Activated CD8-positive, alpha-beta memory T cell treated with anti-CD3 and anti-CD28 coated beads, Interleukin-2, amount 10 ng/mL, durations not matched to agents 7 days and 5 days (primary cell): ENCODE results near the gene DZIP1L. TPM values are rescaled to one million over a fixed set of nuclear protein-coding genes. Genes with fewer than 3 reads are reported as not detected.

ENCODE experiments used
- ATAC-seq: fragments of 150-1000 bp; cut with Tn5 transposase; one replicate; pipeline ENCODE4 v1.10.0; 2021; ENCODE audit warnings: moderate library complexity
- CTCF ChIA-PET: fragments of 350-600 bp; sonication (Branson Sonifier 250); formaldehyde crosslinking; loops from one replicate; lab custom pipeline; 2021; ENCODE audit warnings: antibody characterized with exemption; lab: Charles Lee
- DNase-seq: peaks from one replicate; pipeline ENCODE4 v3.0.0-alpha.2; 2020
- H3K27ac Mint-ChIP-seq: one replicate; pipeline ENCODE4 v1.8.0; 2021; ENCODE audit warnings: mild to moderate bottlenecking, mixed read lengths
- H3K27me3 Mint-ChIP-seq: one replicate; pipeline ENCODE4 v1.8.0; 2021; ENCODE audit warnings: mixed read lengths
- H3K36me3 Mint-ChIP-seq: one replicate; pipeline ENCODE4 v1.8.0; 2021; ENCODE audit warnings: mild to moderate bottlenecking, mixed read lengths
- H3K4me1 Mint-ChIP-seq: one replicate; pipeline ENCODE4 v1.8.0; 2021; ENCODE audit warnings: mixed read lengths
- H3K4me3 Mint-ChIP-seq: one replicate; pipeline ENCODE4 v1.8.0; 2021; ENCODE audit warnings: mild to moderate bottlenecking, moderate library complexity, mixed read lengths
- H3K9me3 Mint-ChIP-seq: one replicate; pipeline ENCODE4 v1.8.0; 2022; ENCODE audit warnings: low read depth, mixed read lengths
- total RNA-seq, 2 experiments: library from RNA; stranded (reverse); gene quantifications; one replicate each; pipeline ENCODE4 v1.2.3, GENCODE V29; 2021

Gene DZIP1L
- total RNA-seq, 2 experiments from 2014 or later: 0.38 to 0.56 TPM

GRCh38 chr3:138034918-138035317, 80.5 kb downstream of the DZIP1L start:
- Mint-ChIP-seq H3K4me1 (peaks cover 6% of the 10 kb centered on the region), H3K9me3 (no peaks in the 10 kb centered on the region), H3K4me3 (no peak overlapping the region), H3K36me3 (no peaks in the 10 kb centered on the region), H3K27ac (no peak overlapping the region), H3K27me3 (peaks cover 47% of the 10 kb centered on the region)
- no peak for ATAC-seq
- CTCF ChIA-PET: no interaction called here
- no peak for DNase-seq

- no peak overlapping the region for H3K4me3 Mint-ChIP-seq
- no peaks in the 10 kb centered on the region for H3K9me3 Mint-ChIP-seq
- DNase-seq: no peak
- H3K27me3 Mint-ChIP-seq: peaks cover 45% of the 10 kb centered on the region
- ATAC-seq: no peak
- H3K4me1 Mint-ChIP-seq: peaks cover 6% of the 10 kb centered on the region
- H3K27ac Mint-ChIP-seq: no peak overlapping the region
- H3K36me3 Mint-ChIP-seq: no peaks in the 10 kb centered on the region
- CTCF ChIA-PET: interaction anchor here (0.8 kb wide), 1 partner anchor 10 kb away, joined by 3 read pairs; no protein-coding TSS in a partner anchor
These were observed 82.2 kb downstream of the DZIP1L start for GRCh38 chr3:138033202-138033691.

GRCh38 chr3:138032567-138032966, 82.8 kb downstream of the DZIP1L start:
- no peak overlapping the region for H3K4me3 Mint-ChIP-seq
- ATAC-seq: no peak

GRCh38 chr3:138031536-138031935, 83.9 kb downstream of the DZIP1L start:
- no peak overlapping the region for H3K27ac Mint-ChIP-seq
- H3K4me1 Mint-ChIP-seq: peaks cover 6% of the 10 kb centered on the region
- no peak for DNase-seq
- CTCF ChIA-PET: no interaction called here
- H3K9me3 Mint-ChIP-seq: no peaks in the 10 kb centered on the region
- no peak overlapping the region for H3K4me3 Mint-ChIP-seq
- peaks cover 33% of the 10 kb centered on the region for H3K27me3 Mint-ChIP-seq
- no peaks in the 10 kb centered on the region for H3K36me3 Mint-ChIP-seq
- ATAC-seq: no peak

More at GRCh38 chr3:138032567-138032966, 82.8 kb downstream of the DZIP1L start:
- H3K36me3 Mint-ChIP-seq: no peaks in the 10 kb centered on the region
- H3K27ac Mint-ChIP-seq: no peak overlapping the region
- no peaks in the 10 kb centered on the region for H3K9me3 Mint-ChIP-seq
- H3K27me3 Mint-ChIP-seq: peaks cover 39% of the 10 kb centered on the region
- CTCF ChIA-PET: interaction anchor here (0.8 kb wide), 1 partner anchor 10 kb away, joined by 3 read pairs; no protein-coding TSS in a partner anchor
- peaks cover 6% of the 10 kb centered on the region for H3K4me1 Mint-ChIP-seq
- no peak for DNase-seq

GRCh38 chr3:138030734-138031280, 84.6 kb downstream of the DZIP1L start:
- CTCF ChIA-PET: no interaction called here
- H3K27me3 Mint-ChIP-seq: peaks cover 35% of the 10 kb centered on the region

GRCh38 chr3:138027821-138028220, 87.6 kb downstream of the DZIP1L start:
- ATAC-seq: no peak
- Mint-ChIP-seq H3K9me3 (no peaks in the 10 kb centered on the region), H3K36me3 (no peaks in the 10 kb centered on the region), H3K4me1 (peaks cover 5% of the 10 kb centered on the region), H3K4me3 (no peak overlapping the region), H3K27me3 (peaks cover 19% of the 10 kb centered on the region), H3K27ac (no peak overlapping the region)
- CTCF ChIA-PET: no interaction called here
- no peak for DNase-seq

More at GRCh38 chr3:138030734-138031280, 84.6 kb downstream of the DZIP1L start:
- Mint-ChIP-seq H3K36me3 (no peaks in the 10 kb centered on the region), H3K9me3 (no peaks in the 10 kb centered on the region), H3K4me1 (peaks cover 6% of the 10 kb centered on the region), H3K4me3 (no peak overlapping the region), H3K27ac (no peak overlapping the region)
- ATAC-seq (no peak), DNase-seq (no peak)

GRCh38 chr3:138025553-138025952, 89.9 kb downstream of the DZIP1L start:
- Mint-ChIP-seq H3K9me3 (no peaks in the 10 kb centered on the region), H3K27me3 (peaks cover 14% of the 10 kb centered on the region), H3K36me3 (no peaks in the 10 kb centered on the region), H3K4me1 (peaks cover 2% of the 10 kb centered on the region), H3K4me3 (no peak overlapping the region), H3K27ac (no peak overlapping the region)
- ATAC-seq (no peak), DNase-seq (no peak)
- CTCF ChIA-PET: no interaction called here

GRCh38 chr3:138023754-138024153, 91.7 kb downstream of the DZIP1L start:
- H3K27ac Mint-ChIP-seq: no peak overlapping the region
- no peak overlapping the region for H3K4me3 Mint-ChIP-seq
- H3K27me3 Mint-ChIP-seq: peaks cover 8% of the 10 kb centered on the region
- no peak for DNase-seq
- no peaks in the 10 kb centered on the region for H3K9me3 Mint-ChIP-seq
- CTCF ChIA-PET: no interaction called here
- no peak for ATAC-seq
- H3K4me1 Mint-ChIP-seq: peaks cover 2% of the 10 kb centered on the region
- no peaks in the 10 kb centered on the region for H3K36me3 Mint-ChIP-seq

GRCh38 chr3:138019281-138020069, 95.9 kb downstream of the DZIP1L start:
- no peak overlapping the region for H3K4me3 Mint-ChIP-seq
- peaks cover 3% of the 10 kb centered on the region for H3K27me3 Mint-ChIP-seq
- H3K9me3 Mint-ChIP-seq: no peaks in the 10 kb centered on the region
- no peak overlapping the region for H3K27ac Mint-ChIP-seq
- H3K4me1 Mint-ChIP-seq: peaks cover 2% of the 10 kb centered on the region
- DNase-seq (no peak), ATAC-seq (no peak)
- H3K36me3 Mint-ChIP-seq: no peaks in the 10 kb centered on the region
- CTCF ChIA-PET: no interaction called here

- ATAC-seq: no peak
- Mint-ChIP-seq H3K4me1 (no peaks in the 10 kb centered on the region), H3K4me3 (no peak overlapping the region), H3K27ac (no peak overlapping the region), H3K36me3 (no peaks in the 10 kb centered on the region), H3K9me3 (no peaks in the 10 kb centered on the region), H3K27me3 (peaks cover 25% of the 10 kb centered on the region)
- DNase-seq: no peak
- CTCF ChIA-PET: no interaction called here
These were observed 99.3 kb downstream of the DZIP1L start for GRCh38 chr3:138016065-138016464.

GRCh38 chr3:138012526-138012925, 102.9 kb downstream of the DZIP1L start:
- DNase-seq: no peak
- Mint-ChIP-seq H3K27me3 (peaks cover 28% of the 10 kb centered on the region), H3K27ac (no peak overlapping the region), H3K9me3 (no peaks in the 10 kb centered on the region), H3K36me3 (no peaks in the 10 kb centered on the region), H3K4me3 (no peak overlapping the region), H3K4me1 (no peaks in the 10 kb centered on the region)
- no peak for ATAC-seq
- CTCF ChIA-PET: no interaction called here
